Neuronal stem cell (in vitro differentiated cells): Measurements from ENCODE around the gene GPR161.

ENCODE experiments used
- DNase-seq: peaks from one replicate; pipeline ENCODE4 v3.0.0-alpha.2; 2013; ENCODE audit warnings: low spot score
- H2AFZ ChIP-seq: one replicate; pipeline ENCODE4 v1.6.1; 2013; ENCODE audit warnings: mild to moderate bottlenecking, low read length, inconsistent platforms
- H2AK5ac ChIP-seq: 2 replicates; pipeline ENCODE4 v1.6.1; 2013; ENCODE audit warnings: low read depth, mild to moderate bottlenecking, inconsistent platforms, low read length, moderate library complexity, mixed read lengths
- H2BK120ac ChIP-seq: 2 replicates; pipeline ENCODE4 v1.6.1; 2013; ENCODE audit warnings: low read depth, mild to moderate bottlenecking, inconsistent platforms, low read length, moderate library complexity, mixed read lengths
- H2BK12ac ChIP-seq: one replicate; pipeline ENCODE4 v1.6.1; 2013; ENCODE audit warnings: low read length, inconsistent platforms
- H2BK15ac ChIP-seq: 2 replicates; pipeline ENCODE4 v1.6.1; 2013; ENCODE audit warnings: mild to moderate bottlenecking, low read length, inconsistent platforms, mixed read lengths
- H2BK5ac ChIP-seq: one replicate; pipeline ENCODE4 v1.6.1; 2013; ENCODE audit warnings: inconsistent platforms, mild to moderate bottlenecking, low read length, moderate library complexity
- H3K14ac ChIP-seq: one replicate; pipeline ENCODE4 v1.6.1; 2013; ENCODE audit warnings: low read length, inconsistent platforms
- H3K18ac ChIP-seq: 2 replicates; pipeline ENCODE4 v1.6.1; 2013; ENCODE audit warnings: low read length, inconsistent platforms
- H3K23ac ChIP-seq: 2 replicates; pipeline ENCODE4 v1.6.1; 2013; ENCODE audit warnings: low read depth, mild to moderate bottlenecking, mixed read lengths, low read length, inconsistent platforms; ENCODE audit not compliant: poor library complexity
- H3K27ac ChIP-seq: replicated peaks from 3 replicates; pipeline ENCODE4 v1.5.1; 2013; ENCODE audit warnings: low read length, inconsistent platforms
- H3K27me3 ChIP-seq, 3 experiments: 2 replicates each; pipeline ENCODE4 v1.6.1; 2013; ENCODE audit warnings: low read length in 3 of 3, mild to moderate bottlenecking in 2 of 3, inconsistent platforms in 1 of 3, low read depth in 1 of 3, mixed read lengths in 1 of 3, moderate library complexity in 1 of 3; ENCODE audit not compliant: control insufficient read depth in 3 of 3, insufficient read depth in 3 of 3
- H3K36me3 ChIP-seq, 2 donors: replicated peaks in 1 of 2; 2 replicates each; pipeline ENCODE4 v1.6.1; 2013; ENCODE audit warnings: low read length in 2 of 2; ENCODE audit not compliant: control insufficient read depth in 2 of 2, insufficient read depth in 2 of 2
- H3K4ac ChIP-seq: 2 replicates; pipeline ENCODE4 v1.6.1; 2013; ENCODE audit warnings: inconsistent platforms, mild to moderate bottlenecking, low read length, moderate library complexity
- H3K4me1 ChIP-seq, 2 donors: 1 replicate in 1 of 2; 2 replicates in 1 of 2; pipeline ENCODE4 v1.6.1; 2013; ENCODE audit warnings: low read length in 2 of 2, low read depth in 1 of 2; ENCODE audit not compliant: control insufficient read depth in 2 of 2, insufficient read depth in 1 of 2
- H3K4me2 ChIP-seq: one replicate; pipeline ENCODE4 v1.6.1; 2013; ENCODE audit warnings: mild to moderate bottlenecking, low read length, inconsistent platforms; ENCODE audit not compliant: insufficient read depth, poor library complexity, severe bottlenecking
- H3K4me3 ChIP-seq, 2 donors: 2 replicates each; pipeline ENCODE4 v1.5.1; 2013; ENCODE audit warnings: low read length in 2 of 2, mild to moderate bottlenecking in 2 of 2, inconsistent platforms in 1 of 2, moderate library complexity in 1 of 2
- H3K79me1 ChIP-seq: one replicate; pipeline ENCODE4 v1.6.1; 2013; ENCODE audit warnings: low read depth, mild to moderate bottlenecking, inconsistent platforms, low read length, moderate library complexity
- H3K9ac ChIP-seq: one replicate; pipeline ENCODE4 v1.6.1; 2013; ENCODE audit warnings: mild to moderate bottlenecking, low read depth, low read length, inconsistent platforms; ENCODE audit not compliant: poor library complexity
- H3K9me3 ChIP-seq, 2 donors: replicated peaks in 1 of 2; 2 replicates each; pipeline versions ENCODE3 to v1.6.1; 2013; ENCODE audit warnings: low read length in 2 of 2, mild to moderate bottlenecking in 2 of 2, inconsistent platforms in 1 of 2, low read depth in 1 of 2, mixed read lengths in 1 of 2, moderate library complexity in 1 of 2; ENCODE audit not compliant: control insufficient read depth in 2 of 2, insufficient read depth in 1 of 2
- H4K8ac ChIP-seq: one replicate; pipeline ENCODE4 v1.6.1; 2013; ENCODE audit warnings: low read depth, mild to moderate bottlenecking, inconsistent platforms, low read length, moderate library complexity
- H4K91ac ChIP-seq: one replicate; pipeline ENCODE4 v1.6.1; 2013; ENCODE audit warnings: low read length, low read depth, mild to moderate bottlenecking, inconsistent platforms; ENCODE audit not compliant: poor library complexity
- WGBS, 2 donors: extraction: QIAGEN DNeasy Blood & Tissue Kit; methylation state at CpG; one replicate each; pipeline ENCODE4 v1.1.7; 2013; ENCODE audit warnings: missing lambda C conversion rate in 2 of 2, mixed read lengths in 1 of 2; ENCODE audit not compliant: insufficient read length in 2 of 2, insufficient replicate concordance in 1 of 2; ENCODE audit errors: extremely low coverage in 2 of 2; 5-methylcytosine and 5-hydroxymethylcytosine counted together

The GPR161 gene

DNA sequence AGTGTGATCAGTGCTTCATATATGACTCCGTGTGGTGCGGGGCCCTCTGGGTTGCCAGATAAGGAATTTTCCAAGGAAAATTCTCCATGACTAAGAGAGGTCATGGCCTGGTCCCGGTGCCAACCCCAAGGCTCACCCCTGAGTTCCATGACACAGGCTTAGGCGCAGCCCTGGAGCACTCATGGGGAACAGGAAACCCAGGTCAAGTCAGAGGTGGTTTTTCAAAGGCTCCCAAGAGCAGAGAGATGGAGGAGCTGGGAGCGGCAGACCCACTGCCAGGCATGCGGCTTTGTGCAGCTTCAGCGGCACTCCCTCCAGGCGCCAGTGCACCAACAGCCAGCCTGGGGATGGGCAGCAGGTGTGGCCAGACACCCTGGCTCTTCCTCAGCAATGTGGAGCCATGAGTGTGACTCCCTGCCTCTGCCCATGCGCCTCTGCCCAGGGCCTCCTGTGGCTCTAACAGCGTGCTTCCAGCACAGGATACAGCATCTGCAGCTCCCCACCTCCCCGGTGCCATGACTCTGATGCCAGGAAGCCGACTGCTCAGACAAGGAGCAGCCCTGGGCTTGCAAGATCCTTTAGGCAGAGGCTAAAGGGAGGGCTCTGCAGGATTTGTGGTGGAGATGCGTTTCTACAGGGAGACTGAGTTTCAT, 47.3 kb downstream of the GPR161 start:
- peaks cover 31 to 98% of the 10 kb centered on the region in 2 donors for H3K36me3 ChIP-seq

DNA sequence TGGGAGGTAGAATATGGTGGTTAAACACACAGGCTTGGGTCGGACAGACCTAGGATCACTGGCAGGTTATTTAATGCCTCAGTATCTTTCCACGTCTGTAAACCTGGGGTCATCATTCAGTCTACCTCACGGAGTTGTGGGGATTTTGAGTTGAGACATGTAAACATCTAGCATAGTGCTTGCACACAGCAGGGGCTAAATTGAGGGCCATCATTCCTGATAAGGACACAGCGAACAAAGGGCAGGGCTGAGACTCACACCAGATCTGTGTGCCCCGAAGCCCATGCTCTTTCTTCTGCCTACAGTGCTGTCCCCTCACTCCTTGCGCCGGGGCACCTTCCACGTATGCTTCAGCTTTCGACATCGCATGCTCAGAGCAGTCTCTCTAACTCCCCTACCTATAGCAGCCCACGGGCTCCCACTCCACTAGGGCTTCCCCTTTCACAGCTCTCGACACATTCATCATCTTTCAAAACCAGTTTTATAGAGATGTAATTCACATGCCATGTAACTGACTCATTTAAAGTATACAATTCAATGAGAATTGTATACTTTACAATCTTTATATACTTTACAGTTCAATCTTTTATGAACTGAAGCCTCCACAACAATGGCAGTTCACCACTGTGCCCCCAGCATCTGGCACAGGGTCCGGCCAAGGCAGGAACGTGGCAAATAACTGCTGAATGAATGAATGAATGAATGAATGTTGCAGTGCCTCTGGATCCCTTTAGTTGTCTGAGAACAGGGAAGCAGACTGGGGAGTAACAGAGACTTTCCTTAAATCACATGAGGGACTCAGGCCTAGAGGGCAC, 48.0 kb downstream of the GPR161 start:
- Histone ChIP-seq H2BK15ac (no peak overlapping the region), H2AFZ (no peak overlapping the region), H2BK5ac (no peak overlapping the region), H3K79me1 (peaks cover 3% of the 10 kb centered on the region), H3K14ac (no peak overlapping the region), H3K4ac (no peak overlapping the region), H3K27me3 (no peaks in the 10 kb centered on the region), H3K9me3 (no peaks in the 10 kb centered on the region), H3K4me1 (peaks cover 0 to 13% of the 10 kb centered on the region in 2 donors), H2AK5ac (no peak overlapping the region), H3K18ac (no peak overlapping the region), H3K36me3 (peaks cover 34 to 98% of the 10 kb centered on the region in 2 donors), H3K4me2 (no peak overlapping the region), H3K4me3 (no peak overlapping the region), H2BK12ac (no peak overlapping the region), H3K23ac (no peak overlapping the region), H3K9ac (no peak overlapping the region), H3K27ac (no peak overlapping the region), H4K8ac (no peak overlapping the region), H2BK120ac (no peak overlapping the region), H4K91ac (no peak overlapping the region)
- DNase-seq: no peak
- no CpG with 5 or more reads among the region's 14 CpGs for WGBS, 2 donors

More for the DNA sequence above, 47.3 kb downstream of the GPR161 start:
- Histone ChIP-seq H2AK5ac (no peak overlapping the region), H3K9ac (no peak overlapping the region), H2BK15ac (no peak overlapping the region), H3K4me3 (no peak overlapping the region), H2AFZ (no peak overlapping the region), H3K14ac (no peak overlapping the region), H3K4ac (no peak overlapping the region), H2BK12ac (no peak overlapping the region), H3K4me1 (peaks cover 0 to 13% of the 10 kb centered on the region in 2 donors), H3K4me2 (no peak overlapping the region), H4K91ac (no peak overlapping the region), H3K18ac (peak overlapping the region; percentile 29), H3K27ac (no peak overlapping the region), H3K79me1 (peaks cover 3% of the 10 kb centered on the region), H2BK120ac (no peak overlapping the region), H3K27me3 (no peaks in the 10 kb centered on the region), H3K9me3 (no peaks in the 10 kb centered on the region), H4K8ac (no peak overlapping the region), H2BK5ac (no peak overlapping the region), H3K23ac (no peak overlapping the region)
- DNase-seq: no peak
- WGBS, 2 donors: no CpG with 5 or more reads among the region's 13 CpGs

DNA sequence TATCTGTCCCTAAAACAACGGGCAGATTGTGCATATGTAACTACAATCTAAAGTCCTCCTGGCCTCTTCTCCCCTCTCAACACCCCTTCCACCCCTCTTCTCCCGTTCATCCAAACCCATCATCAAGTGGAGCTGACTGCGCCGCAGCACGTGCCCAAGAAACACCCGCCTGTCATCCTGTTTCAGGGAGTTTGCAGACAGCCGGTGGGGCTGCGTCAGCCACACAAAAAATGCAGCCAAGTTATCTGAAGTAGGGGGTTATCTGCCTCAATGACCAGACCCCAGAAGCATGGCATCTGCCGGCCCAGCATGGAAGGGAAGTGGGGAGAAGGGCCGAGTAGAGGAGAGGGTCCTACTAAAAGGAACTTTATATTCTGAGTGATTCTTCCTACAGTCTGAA, 49.0 kb downstream of the GPR161 start:
- H4K8ac ChIP-seq: no peak overlapping the region
- no peak overlapping the region for H3K4ac ChIP-seq
- peaks cover 40 to 93% of the 10 kb centered on the region in 2 donors for H3K36me3 ChIP-seq
- 83% methylated on average over 1 of the region's 10 CpGs; no CpG with 5 or more reads in 1 of the 2 donors for WGBS, 2 donors
- H3K4me1 ChIP-seq: peaks cover 0 to 9% of the 10 kb centered on the region in 2 donors
- peak overlapping the region; percentile 19 for H2BK5ac ChIP-seq
- H3K9ac ChIP-seq: no peak overlapping the region
- no peaks in the 10 kb centered on the region for H3K27me3 ChIP-seq
- H2BK12ac ChIP-seq: no peak overlapping the region
- no peak overlapping the region for H2BK120ac ChIP-seq
- H3K9me3 ChIP-seq: no peaks in the 10 kb centered on the region
- no peak overlapping the region for H3K4me2 ChIP-seq
- no peak overlapping the region for H2AFZ ChIP-seq
- H3K18ac ChIP-seq: no peak overlapping the region
- H4K91ac ChIP-seq: no peak overlapping the region
- H2BK15ac ChIP-seq: no peak overlapping the region
- DNase-seq: no peak
- H3K27ac ChIP-seq: no peak overlapping the region
- H3K4me3 ChIP-seq: no peak overlapping the region
- no peak overlapping the region for H3K14ac ChIP-seq
- no peak overlapping the region for H2AK5ac ChIP-seq
- peaks cover 3% of the 10 kb centered on the region for H3K79me1 ChIP-seq
- no peak overlapping the region for H3K23ac ChIP-seq

DNA sequence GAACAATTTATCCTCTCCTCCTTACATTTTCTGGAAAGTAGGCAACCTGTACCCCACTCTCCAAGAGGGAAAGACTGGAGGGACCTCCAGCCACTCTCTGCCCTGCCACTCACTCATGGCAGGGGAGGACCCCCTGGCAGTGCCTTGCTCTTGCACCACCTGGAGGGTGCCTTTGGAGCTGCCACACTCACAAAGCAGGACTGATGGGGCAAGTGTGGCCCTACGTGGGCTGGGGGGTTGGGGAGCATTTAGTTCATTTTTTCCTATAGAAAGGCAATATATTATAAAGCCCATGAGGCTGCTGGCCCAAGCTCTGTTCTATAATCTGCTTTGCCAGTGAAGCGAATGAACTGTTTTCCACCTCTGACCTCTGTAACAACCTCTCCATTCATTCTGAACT, 50.3 kb downstream of the GPR161 start:
- Histone ChIP-seq H3K36me3 (peaks cover 40 to 86% of the 10 kb centered on the region in 2 donors), H2AK5ac (no peak overlapping the region), H2BK15ac (no peak overlapping the region), H3K23ac (no peak overlapping the region), H2BK12ac (no peak overlapping the region), H4K91ac (no peak overlapping the region), H2BK5ac (no peak overlapping the region), H3K27ac (no peak overlapping the region), H3K14ac (no peak overlapping the region), H3K4ac (no peak overlapping the region), H3K27me3 (no peaks in the 10 kb centered on the region), H4K8ac (no peak overlapping the region), H2BK120ac (no peak overlapping the region), H3K18ac (no peak overlapping the region), H3K4me2 (no peak overlapping the region), H3K9ac (no peak overlapping the region), H3K4me1 (peaks cover 0 to 2% of the 10 kb centered on the region in 2 donors), H3K79me1 (no peaks in the 10 kb centered on the region), H2AFZ (no peak overlapping the region), H3K4me3 (no peak overlapping the region), H3K9me3 (no peaks in the 10 kb centered on the region)
- WGBS, 2 donors: no CpG with 5 or more reads among the region's 2 CpGs
- DNase-seq: no peak
